ENCODE data around the gene IGFBP3.

IGFBP3 gene

GRCh38 chr7:45920502-45921380 is at the start of gene IGFBP3:
Gene IGFBP3 (minus strand): TSS chr7:45921272. CDS start chr7:45921140, 132 bp downstream.
- TF ChIP-seq, protein P1, sequence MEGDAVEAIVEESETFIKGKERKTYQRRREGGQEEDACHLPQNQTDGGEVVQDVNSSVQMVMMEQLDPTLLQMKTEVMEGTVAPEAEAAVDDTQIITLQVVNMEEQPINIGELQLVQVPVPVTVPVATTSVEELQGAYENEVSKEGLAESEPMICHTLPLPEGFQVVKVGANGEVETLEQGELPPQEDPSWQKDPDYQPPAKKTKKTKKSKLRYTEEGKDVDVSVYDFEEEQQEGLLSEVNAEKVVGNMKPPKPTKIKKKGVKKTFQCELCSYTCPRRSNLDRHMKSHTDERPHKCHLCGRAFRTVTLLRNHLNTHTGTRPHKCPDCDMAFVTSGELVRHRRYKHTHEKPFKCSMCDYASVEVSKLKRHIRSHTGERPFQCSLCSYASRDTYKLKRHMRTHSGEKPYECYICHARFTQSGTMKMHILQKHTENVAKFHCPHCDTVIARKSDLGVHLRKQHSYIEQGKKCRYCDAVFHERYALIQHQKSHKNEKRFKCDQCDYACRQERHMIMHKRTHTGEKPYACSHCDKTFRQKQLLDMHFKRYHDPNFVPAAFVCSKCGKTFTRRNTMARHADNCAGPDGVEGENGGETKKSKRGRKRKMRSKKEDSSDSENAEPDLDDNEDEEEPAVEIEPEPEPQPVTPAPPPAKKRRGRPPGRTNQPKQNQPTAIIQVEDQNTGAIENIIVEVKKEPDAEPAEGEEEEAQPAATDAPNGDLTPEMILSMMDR (IDR thresholded peaks at IDR 0.05; ENCODE audit: extremely low read depth, insufficient read depth, missing control alignments), result no peak
- peak; percentile 49 for DNase-seq (ENCODE audit: low spot score)
- in situ Hi-C loops (cut with MboI; ENCODE audit: low pct_unique_long_range_greater_than_20kb, low sequenced_read_pairs, unreplicated experiment), result loop anchor here (25.0 kb wide), 1 partner anchor 1267 kb away; no protein-coding TSS in a partner anchor

GRCh38 chr7:45970454-45970853 is 49.4 kb upstream of the IGFBP3 start:
- in situ Hi-C loops (cut with MboI; ENCODE audit: low pct_unique_long_range_greater_than_20kb, low sequenced_read_pairs, unreplicated experiment), result no loop called here
- TF ChIP-seq, protein P1 (IDR thresholded peaks at IDR 0.05; ENCODE audit: extremely low read depth, insufficient read depth, missing control alignments), result no peak
- DNase-seq (ENCODE audit: low spot score), result no peak

DNA sequence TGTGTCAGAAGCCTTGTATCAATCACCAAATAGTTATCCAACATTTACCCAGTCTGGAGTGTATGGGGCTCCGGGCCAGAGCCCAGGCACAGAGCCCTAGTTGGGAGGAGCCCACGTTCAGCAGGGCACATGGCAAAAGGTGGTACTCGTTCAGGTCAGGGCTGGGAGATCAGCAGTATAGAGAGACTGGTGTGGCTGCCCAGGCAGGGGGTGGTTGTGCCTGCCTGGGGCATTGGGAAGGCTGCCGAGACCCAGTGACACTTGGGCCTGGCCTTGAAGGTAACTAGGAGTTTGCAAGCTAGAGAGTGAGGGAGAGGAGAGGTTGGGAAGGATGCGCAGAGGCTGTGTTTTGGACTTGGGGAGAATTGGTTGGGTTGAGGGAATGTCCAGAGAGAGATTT is 48.9 kb upstream of the IGFBP3 start:
- in situ Hi-C loops (cut with MboI; ENCODE audit: low pct_unique_long_range_greater_than_20kb, low sequenced_read_pairs, unreplicated experiment), result no loop called here
- DNase-seq (ENCODE audit: low spot score), result no peak
- TF ChIP-seq, protein P1 (IDR thresholded peaks at IDR 0.05; ENCODE audit: extremely low read depth, insufficient read depth, missing control alignments), result no peak

DNA sequence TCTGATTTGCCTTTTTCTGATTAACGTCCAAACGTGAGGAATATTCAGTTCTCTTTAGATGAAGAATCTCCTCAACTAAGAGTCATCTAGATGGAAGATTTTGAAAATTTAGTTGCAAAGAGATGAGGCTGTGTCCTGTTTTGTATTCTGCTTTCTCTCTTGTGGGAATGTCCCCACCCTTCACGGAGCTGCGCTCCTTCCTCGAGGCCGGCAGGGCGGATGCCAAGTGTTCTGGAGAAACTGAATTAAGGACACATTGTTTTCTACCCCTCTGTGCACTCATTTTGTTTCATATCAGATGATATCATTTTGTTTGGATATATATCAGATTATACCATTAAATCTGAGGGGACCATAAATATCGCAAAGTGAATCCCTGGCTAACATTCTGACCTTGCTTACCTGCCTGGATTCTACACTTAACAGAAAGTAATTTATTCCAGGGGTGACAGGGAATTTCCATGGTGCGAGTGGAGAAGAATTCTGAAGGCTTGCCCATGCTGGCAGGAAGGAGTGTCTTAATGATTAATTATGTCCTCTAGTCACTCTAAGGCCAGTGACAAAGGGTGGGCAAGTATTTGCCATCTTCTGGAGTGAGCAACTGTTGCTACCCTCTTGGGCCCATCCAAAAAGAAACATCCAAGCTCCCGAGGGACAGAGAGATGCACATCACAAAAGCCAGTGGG is 47.9 kb upstream of the IGFBP3 start:
- in situ Hi-C loops (cut with MboI; ENCODE audit: low pct_unique_long_range_greater_than_20kb, low sequenced_read_pairs, unreplicated experiment), result no loop called here
- no peak for DNase-seq (ENCODE audit: low spot score)
- TF ChIP-seq, protein P1 (IDR thresholded peaks at IDR 0.05; ENCODE audit: extremely low read depth, insufficient read depth, missing control alignments), result no peak

DNA sequence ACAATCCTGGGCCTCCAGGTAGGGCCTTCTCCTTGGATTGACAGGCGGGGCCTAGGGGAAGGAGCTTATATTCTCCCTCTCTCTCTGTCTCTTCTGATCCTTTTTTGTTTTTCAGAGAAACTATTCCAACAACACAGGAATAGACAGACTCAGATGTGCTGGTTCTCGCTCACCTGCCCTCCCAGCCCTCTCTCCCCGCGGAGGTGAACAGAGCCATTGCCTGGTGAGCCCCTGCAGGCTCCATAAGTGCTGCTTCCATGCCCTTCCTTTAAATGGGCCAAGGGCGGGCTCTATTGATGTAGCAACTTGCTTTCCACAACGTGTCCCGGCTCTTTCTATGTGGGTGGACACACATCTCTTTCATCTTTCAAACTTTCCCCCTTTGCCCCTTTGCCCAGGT is 47.2 kb upstream of the IGFBP3 start:
- TF ChIP-seq, protein P1 (IDR thresholded peaks at IDR 0.05; ENCODE audit: extremely low read depth, insufficient read depth, missing control alignments), result no peak
- no peak for DNase-seq (ENCODE audit: low spot score)
- in situ Hi-C loops (cut with MboI; ENCODE audit: low pct_unique_long_range_greater_than_20kb, low sequenced_read_pairs, unreplicated experiment), result no loop called here

- DNase-seq (ENCODE audit: low spot score), result no peak
- TF ChIP-seq, protein P1 (IDR thresholded peaks at IDR 0.05; ENCODE audit: extremely low read depth, insufficient read depth, missing control alignments), result no peak
- in situ Hi-C loops (cut with MboI; ENCODE audit: low pct_unique_long_range_greater_than_20kb, low sequenced_read_pairs, unreplicated experiment), result no loop called here
These were observed 46.6 kb upstream of the IGFBP3 start for GRCh38 chr7:45967591-45968157.

Measured in GM13977 (cell line).